AML-193 (cell line): ENCODE measurements around the gene SPOCD1.

ENCODE experiments used
- DNase-seq, 2 experiments: peaks; one replicate each; lab custom pipeline; 2025; lab: John Stamatoyannopoulos, UW

The SPOCD1 gene

DNA sequence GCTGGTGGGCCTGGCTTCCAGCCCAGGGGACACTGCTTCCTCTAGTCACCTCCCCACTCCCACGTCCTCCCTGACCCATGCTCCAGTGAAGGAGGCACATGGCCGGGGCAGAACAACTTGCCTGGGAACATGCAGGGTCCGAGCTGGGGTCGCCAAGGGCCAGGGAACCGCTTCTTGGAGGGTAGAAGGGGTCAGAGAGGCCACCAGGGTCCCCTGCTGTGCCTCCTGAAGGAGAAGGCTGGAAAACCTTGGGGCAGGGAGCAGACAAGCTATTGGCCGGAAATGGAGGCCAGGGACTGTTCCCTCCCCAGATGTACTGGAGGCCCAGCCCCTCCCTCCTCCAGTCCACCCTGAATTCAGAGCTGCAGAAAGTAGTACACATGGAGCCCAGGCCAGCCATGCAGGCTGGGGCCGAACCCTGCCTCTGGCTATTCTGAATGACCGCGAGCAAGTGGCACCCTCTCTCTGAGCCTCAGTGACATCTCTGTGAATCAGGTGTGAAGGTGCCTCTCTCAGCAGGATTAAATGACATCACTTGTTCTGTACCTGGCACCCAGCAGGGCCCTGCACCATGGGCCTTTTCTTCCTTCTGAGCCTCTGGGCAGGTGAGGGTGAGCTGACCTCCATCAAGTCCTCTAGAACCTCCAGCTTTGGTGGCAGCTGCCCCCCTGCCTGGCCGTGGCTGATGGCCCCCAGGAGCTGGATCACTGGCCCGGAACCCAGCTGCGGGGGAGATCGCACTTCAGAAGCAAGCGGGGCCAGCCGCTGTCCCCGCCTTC, 15.7 kb downstream of the SPOCD1 start:
- DNase-seq, result no peak

DNA sequence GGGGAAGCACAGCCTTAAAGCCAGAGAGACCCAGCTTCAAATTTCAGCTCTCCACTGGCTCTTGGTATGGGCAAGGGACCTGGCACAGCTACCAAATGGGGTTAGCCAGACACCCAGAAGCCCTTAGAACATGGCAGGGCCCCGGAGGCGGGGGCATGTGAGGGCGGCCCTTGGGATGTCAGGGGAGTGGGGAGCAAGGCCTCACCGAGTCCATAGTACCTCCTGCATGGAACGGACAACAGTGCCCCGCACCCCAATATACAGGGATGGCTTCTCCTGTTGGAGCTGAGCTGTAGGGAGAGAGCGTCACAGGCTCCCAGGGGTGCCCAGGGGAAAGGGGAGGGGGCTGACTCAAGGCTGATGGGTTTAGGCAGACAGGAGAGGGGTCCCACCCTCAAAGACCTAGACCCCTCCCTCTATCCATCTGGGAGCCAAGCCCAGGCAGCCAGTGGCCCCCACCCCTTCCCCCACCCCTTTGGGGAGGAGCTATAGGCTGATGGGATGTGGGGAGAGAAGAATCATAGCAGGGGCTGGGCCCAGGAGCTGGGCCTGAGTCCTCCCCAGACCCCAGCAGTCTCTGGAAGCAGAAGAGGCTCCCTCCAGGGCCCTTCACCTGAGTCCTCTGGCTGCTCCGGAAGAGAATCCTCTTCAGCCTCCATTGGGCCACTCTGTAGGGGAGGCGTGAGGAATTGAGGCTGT, 16.5 kb downstream of the SPOCD1 start:
- no peak for DNase-seq

DNA sequence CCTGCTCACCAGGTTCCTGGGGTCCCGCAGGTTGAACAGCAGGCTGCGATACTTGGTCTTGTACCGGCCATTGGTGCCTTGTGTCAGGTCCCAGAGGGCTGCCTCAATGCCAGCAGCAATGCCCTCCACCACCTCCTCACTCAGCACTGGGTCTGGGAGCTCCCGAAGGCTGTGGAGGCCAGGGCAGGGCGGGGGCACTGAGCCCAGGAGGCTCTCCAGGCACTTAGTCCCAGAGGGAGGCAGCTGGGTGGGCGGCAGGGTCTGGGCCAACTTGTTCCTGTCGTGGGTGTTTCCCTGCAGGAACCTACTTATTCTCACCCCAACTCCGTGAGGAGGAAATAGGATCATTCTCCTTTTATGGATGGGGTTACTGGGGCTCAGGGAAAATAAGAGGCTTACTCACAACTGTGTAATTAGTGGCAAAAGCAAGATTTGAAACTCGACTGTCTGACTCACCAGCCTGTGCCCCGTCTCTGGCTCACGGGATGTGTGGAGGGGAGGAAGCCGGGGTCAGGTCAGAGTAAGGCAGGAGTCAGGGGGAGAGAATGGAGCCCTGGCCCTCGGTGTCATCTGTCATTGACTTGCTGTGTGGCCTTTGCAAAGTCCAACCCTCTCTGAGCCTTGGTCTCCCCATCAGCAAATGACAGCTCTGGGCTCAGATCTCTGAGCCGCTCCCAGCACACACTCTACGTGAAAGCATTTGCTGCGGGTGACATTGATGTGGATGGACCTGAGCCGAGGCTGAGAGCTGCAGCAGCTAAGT, 17.2 kb downstream of the SPOCD1 start:
- no peak for DNase-seq

GRCh38 chr1:31798086-31798432, 17.8 kb downstream of the SPOCD1 start:
- no peak for DNase-seq

- no peak for DNase-seq
These were observed 18.6 kb downstream of the SPOCD1 start for GRCh38 chr1:31797216-31797615.

- DNase-seq, result no peak
These were observed 19.1 kb downstream of the SPOCD1 start for GRCh38 chr1:31796707-31797106.

GRCh38 chr1:31795801-31796621, 19.8 kb downstream of the SPOCD1 start:
- no peak for DNase-seq

GRCh38 chr1:31795096-31795675, 20.6 kb downstream of the SPOCD1 start:
- no peak for DNase-seq

- no peak for DNase-seq
These were observed 22.1 kb downstream of the SPOCD1 start for GRCh38 chr1:31793586-31794285.

DNA sequence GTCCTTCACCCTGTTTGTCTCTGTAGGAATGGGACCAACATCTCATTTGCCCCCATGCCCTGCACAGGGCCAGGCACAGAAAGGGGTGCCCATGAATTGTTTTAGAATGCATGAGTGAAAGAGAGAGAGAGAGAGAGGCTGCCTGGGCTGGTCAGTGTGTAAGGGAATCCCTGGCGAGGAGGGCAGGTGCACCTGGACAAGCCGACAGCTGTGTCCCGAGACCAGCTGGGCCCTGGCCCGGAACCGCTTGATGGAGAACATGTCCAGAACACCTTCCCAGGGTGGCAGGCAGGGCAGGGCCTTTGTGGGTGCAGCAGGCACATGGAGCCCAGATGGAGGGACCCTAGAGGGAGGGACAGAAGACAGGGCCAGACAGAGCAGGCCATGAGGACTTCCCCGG, 22.7 kb downstream of the SPOCD1 start:
- DNase-seq, result no peak

DNA sequence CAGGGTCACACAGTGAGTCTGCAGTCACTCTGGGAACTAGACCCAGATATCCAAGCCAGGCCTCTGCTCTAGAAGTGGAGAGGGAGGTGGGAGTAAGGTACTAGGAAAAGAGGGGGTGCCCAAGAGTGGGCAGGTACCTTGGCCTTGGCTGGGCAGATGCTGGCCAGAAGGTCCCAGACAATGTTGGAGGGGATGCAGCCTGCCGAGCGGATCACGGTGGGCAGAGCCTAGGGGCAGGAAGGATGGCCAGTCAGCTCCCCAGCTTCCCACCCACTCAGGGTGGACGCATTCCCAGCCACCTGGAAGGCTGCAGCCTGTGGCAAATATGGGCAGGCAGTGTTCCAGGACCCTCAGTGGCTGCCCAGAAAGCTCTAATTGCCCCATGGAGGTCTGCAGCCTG, 23.3 kb downstream of the SPOCD1 start:
- DNase-seq, result no peak

- no peak for DNase-seq
These were observed 23.7 kb downstream of the SPOCD1 start for GRCh38 chr1:31792116-31792515.

GRCh38 chr1:31791131-31791858, 24.5 kb downstream of the SPOCD1 start:
- no peak for DNase-seq

GRCh38 chr1:31790641-31791091, 25.2 kb downstream of the SPOCD1 start:
- no peak for DNase-seq

DNA sequence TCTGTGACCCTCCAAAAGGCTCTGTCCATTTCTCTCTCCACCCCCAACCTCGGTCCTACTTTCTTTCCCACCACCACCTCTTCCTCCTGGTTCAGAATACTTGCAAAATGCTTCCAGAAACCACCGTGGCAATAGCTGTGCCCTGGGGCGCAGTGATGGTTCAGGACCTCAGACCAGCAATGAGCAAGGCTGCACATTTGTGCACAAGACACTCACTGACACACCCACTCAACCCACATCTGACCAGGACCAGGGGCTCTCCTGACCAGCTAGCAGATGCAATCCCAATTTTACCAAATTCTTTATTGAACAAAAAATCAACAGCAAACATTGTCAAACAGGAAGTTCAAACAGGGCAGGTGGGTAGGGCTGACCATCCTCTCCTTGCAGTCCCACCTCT, 25.7 kb downstream of the SPOCD1 start:
- no peak for DNase-seq

DNA sequence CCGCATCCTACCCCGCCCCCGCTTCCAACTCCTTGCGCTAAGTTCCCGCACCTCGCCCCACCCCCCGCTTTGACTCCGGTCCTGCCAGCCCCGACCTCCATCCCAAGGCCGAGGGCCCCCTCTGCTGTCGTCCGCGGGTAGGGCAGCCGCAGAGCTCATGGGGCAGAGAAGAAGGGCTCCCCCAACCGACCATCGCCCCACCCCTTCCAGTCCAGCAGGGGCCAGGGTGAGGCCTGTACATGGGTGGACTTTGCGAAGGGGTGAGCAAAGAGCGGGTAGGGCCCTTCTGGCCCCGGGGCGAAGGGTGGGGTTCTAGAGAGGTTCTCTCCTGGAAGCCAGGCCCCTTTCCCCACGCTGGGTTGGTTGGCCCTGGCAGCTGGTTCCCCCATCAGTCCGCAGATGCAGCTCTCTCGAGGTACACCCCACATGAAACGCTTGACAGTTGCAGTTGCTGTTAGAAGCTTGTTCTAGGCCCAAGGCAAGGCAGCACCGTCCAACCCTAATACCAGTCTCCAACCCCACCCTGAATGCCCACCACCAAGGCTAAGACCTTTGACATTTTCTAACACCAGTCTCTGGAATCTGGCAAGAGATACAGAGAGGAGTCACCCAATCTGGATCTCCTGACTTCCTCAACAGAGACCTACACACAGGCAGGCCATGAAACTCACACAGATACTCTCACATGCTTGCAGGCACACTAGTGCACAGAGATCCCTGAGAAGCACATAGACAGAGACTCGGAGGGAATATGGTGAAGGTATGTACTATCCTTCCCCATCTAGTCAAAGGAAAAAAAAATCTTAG, 26.4 kb downstream of the SPOCD1 start:
- peak; percentile 70 to 76 for DNase-seq

- peak; percentile 27 to 38 for DNase-seq
These were observed 27.0 kb downstream of the SPOCD1 start for GRCh38 chr1:31788825-31789256.

DNA sequence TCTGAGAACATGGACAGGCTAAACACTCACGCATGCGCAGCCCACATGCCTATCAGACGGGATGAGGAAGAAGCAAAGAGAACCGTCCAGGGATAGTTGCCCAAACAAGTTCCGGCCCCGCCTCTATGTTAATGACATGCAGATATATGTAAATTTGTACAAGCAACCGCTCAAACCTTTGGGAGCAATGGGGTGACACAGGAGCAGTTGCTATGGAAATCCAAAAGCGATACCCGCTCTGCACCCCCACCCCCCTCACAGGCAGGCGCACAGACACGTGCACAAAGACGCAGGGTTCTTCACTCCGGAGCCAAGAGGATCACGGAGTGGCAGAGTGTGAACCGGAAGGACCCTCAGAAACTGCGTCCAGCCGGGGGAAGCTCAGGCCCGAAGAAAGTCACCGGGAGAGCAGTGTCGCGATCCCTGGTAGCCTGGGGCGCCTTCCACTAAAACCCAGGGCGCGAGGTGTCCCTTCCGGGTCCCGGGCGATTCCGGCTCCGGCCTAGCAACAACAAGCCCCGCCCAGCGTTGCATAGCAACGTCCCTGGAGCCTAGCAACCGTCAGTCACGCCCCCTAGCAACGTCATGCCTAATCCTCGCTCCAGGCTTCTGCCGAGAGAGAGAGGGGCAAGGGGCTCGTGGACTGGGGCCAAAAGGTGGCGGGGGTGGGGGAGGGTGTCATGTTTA, 27.5 kb downstream of the SPOCD1 start:
- DNase-seq, result peak; percentile 93 to 95

DNA sequence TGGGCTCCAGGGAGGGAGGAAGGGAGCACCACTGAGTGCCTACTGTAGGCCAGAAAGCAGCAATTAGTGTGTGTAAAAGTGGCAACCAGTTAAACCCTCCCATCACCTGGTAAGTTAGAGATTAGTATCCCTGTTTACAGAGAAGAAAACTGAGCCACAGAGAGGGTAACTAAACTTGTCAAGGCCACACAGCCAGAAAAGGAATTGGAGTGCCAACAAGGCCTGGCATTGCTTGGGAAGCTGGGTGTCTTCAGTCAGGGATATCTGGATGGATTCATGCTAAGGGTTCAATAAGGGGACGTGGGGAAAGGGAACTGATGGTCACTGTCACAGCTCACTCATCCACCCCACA, 28.1 kb downstream of the SPOCD1 start:
- DNase-seq, result no peak
